ENCODE results near the gene ANKEF1. TPM values are rescaled to one million over a fixed set of nuclear protein-coding genes. Genes with fewer than 3 reads are reported as not detected.

Gene ANKEF1
- total and polyA plus RNA-seq, 10 of the 15 experiments (the other 5 are each of a cell fraction or from before 2014, with no cell fraction given): 0.04 to 3.0 (median 0.89) TPM

DNA sequence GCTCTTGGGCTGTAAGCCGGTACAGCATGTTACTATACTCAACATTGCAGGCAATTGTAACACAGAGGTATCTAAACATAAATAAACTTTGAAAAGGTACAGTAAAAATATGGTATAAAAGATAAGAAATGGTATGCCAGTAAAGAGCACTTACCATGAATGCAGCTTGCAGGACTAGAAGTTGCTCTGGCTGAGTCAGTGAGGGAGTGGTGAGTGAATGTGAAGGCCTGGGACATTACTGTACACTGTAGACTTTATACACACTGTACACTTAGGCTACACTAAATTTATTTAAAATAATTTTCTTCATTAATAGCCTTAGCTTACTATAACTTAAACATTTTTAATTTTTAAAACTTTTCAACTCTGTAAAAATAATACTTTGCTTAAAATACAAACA lies 37.8 kb upstream of the ANKEF1 start:
- ChIA-PET RAD21 (ENCODE audit: unreplicated experiment) (no interaction called here), POLR2A (no interaction called here), CTCF (interaction anchor here (1.2 kb wide), 1 partner anchor 19 kb away, joined by 3 read pairs; no protein-coding TSS in a partner anchor), SMC1A (ENCODE audit: uncharacterized antibody, unreplicated experiment) (no interaction called here)
- BruUV-seq (replicated peaks): no TSS peak
- H3K27ac ChIP-seq (ENCODE audit: control insufficient read depth, insufficient read depth): no peak overlapping the region
- WGBS (ENCODE audit: insufficient coverage, insufficient replicate concordance, low lambda C conversion rate, missing lambda C conversion rate): 85% methylated on average over 1 of the region's 1 CpG
- no peaks in the 10 kb centered on the region for H3K4me1 ChIP-seq (ENCODE audit: control insufficient read depth, insufficient read depth, low read length)
- H3K9me3 ChIP-seq (replicated peaks; ENCODE audit: control insufficient read depth, insufficient read depth, low read length): no peaks in the 10 kb centered on the region
- no peaks in the 10 kb centered on the region for H3K27me3 ChIP-seq (replicated peaks in 1 of 2; ENCODE audit: control insufficient read depth in 2 of 2, insufficient read depth in 2 of 2, low read length in 1 of 2)
- DNase-seq (ENCODE audit: low read depth, low spot score) (no peak), ATAC-seq (no peak), FAIRE-seq (no peak)
- no peak overlapping the region for H3K4me3 ChIP-seq
- no peak overlapping the region for H2AFZ ChIP-seq (ENCODE audit: control insufficient read depth, low read depth, low read length)
- intact Hi-C loops (cut with micrococcal nuclease; ENCODE audit: unreplicated experiment): no loop called here
- H3K9ac ChIP-seq (ENCODE audit: control insufficient read depth, insufficient read depth, low read length): no peak overlapping the region
- in situ Hi-C loops (cut with MboI): loop anchor here (25.0 kb wide), 1 partner anchor 1540 kb away; no protein-coding TSS in a partner anchor
- H3K79me2 ChIP-seq (ENCODE audit: control insufficient read depth, insufficient read depth, low read length): no peaks in the 10 kb centered on the region
- no peak overlapping the region for H3K4me2 ChIP-seq (ENCODE audit: control insufficient read depth, insufficient read depth)
- H3K36me3 ChIP-seq (ENCODE audit: control insufficient read depth in 2 of 2, insufficient read depth in 2 of 2, low read length in 1 of 2): no peaks in the 10 kb centered on the region
- no peaks in the 10 kb centered on the region for H4K20me1 ChIP-seq (ENCODE audit: control insufficient read depth, insufficient read depth)
- TF ChIP-seq SMARCA5 (IDR thresholded peaks at IDR 0.05): no peak

DNA sequence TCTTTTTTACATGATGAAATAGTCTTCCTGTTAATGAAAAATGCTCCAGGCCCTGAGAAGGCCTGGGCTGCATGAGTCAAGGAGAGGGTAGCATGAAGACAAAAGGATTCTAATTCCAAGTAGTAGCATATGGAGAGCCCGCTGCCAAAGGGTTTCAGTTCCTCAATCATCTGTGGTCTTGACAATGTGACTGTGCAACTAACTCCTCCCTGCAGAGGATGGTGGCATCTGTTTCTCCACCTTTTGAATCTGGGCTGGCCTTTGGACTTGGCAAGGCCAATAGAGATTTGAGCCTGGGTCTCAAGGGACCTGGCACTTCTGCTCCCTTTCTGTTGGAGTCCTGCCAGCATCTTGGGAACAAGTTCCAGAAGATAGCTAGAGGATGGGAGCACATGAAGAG lies 35.1 kb upstream of the ANKEF1 start:
- no peak overlapping the region for H2AFZ ChIP-seq (ENCODE audit: control insufficient read depth, low read depth, low read length)
- BruUV-seq (replicated peaks): no TSS peak
- CTCF ChIA-PET: interaction anchor here (0.7 to 1.7 kb wide), 2 partner anchors 20 to 77 kb away, joined by 3 read pairs; no protein-coding TSS in a partner anchor
- no peaks in the 10 kb centered on the region for H3K36me3 ChIP-seq (ENCODE audit: control insufficient read depth in 2 of 2, insufficient read depth in 2 of 2, low read length in 1 of 2)
- DNase-seq (ENCODE audit: low read depth, low spot score): no peak
- no peaks in the 10 kb centered on the region for H3K27me3 ChIP-seq (replicated peaks in 1 of 2; ENCODE audit: control insufficient read depth in 2 of 2, insufficient read depth in 2 of 2, low read length in 1 of 2)
- POLR2A ChIA-PET: interaction anchor here (0.7 kb wide), 1 partner anchor 36 kb away, joined by 6 read pairs; no protein-coding TSS in a partner anchor
- TF ChIP-seq RCOR1 (conservative IDR thresholded peaks at IDR 0.05; ENCODE audit: low read depth, low read length) (no peak), EED (IDR thresholded peaks at IDR 0.05; ENCODE audit: low read depth) (no peak), JUND (IDR thresholded peaks at IDR 0.05; ENCODE audit: low read depth, low read length) (no peak), IRF4 (IDR thresholded peaks at IDR 0.05; ENCODE audit: low read depth, low read length) (0 out of 2 replicates have a peak, but pooled peaks have one; percentile 18), NBN (IDR thresholded peaks at IDR 0.05) (no peak), RELA (IDR thresholded peaks at IDR 0.05; ENCODE audit: borderline replicate concordance, partially characterized antibody) (no peak), HDGF (IDR thresholded peaks at IDR 0.05) (no peak), SPI1 (IDR thresholded peaks at IDR 0.05; ENCODE audit: borderline replicate concordance, insufficient read depth, low read depth, low read length) (peak; percentile 89), MEF2A (IDR thresholded peaks at IDR 0.05; ENCODE audit: insufficient read depth, low read depth, low read length) (no peak), TCF3 (IDR thresholded peaks at IDR 0.05; ENCODE audit: borderline replicate concordance, insufficient read depth, low read depth, low read length) (no peak), STAT3 (IDR thresholded peaks at IDR 0.05; ENCODE audit: low read depth, low read length) (no peak), IKZF2 (IDR thresholded peaks at IDR 0.05) (peak in 1 of 2 experiments; percentile 42; a peak in 1 of 4 replicates), RAD51 (IDR thresholded peaks at IDR 0.05) (no peak)
- 0% methylated on average over 1 of the region's 1 CpG for WGBS (ENCODE audit: insufficient coverage, insufficient replicate concordance, low lambda C conversion rate, missing lambda C conversion rate)
- in situ Hi-C loops (cut with MboI) (loop anchor here (25.0 kb wide), 1 partner anchor 1538 kb away; no protein-coding TSS in a partner anchor), intact Hi-C loops (cut with micrococcal nuclease; ENCODE audit: unreplicated experiment) (no loop called here)
- H3K9me3 ChIP-seq (replicated peaks; ENCODE audit: control insufficient read depth, insufficient read depth, low read length): no peaks in the 10 kb centered on the region
- RAD21 ChIA-PET (ENCODE audit: unreplicated experiment): no interaction called here
- no peak overlapping the region for H3K4me2 ChIP-seq (ENCODE audit: control insufficient read depth, insufficient read depth)
- no peaks in the 10 kb centered on the region for H3K4me1 ChIP-seq (ENCODE audit: control insufficient read depth, insufficient read depth, low read length)
- H3K4me3 ChIP-seq: no peak overlapping the region
- H4K20me1 ChIP-seq (ENCODE audit: control insufficient read depth, insufficient read depth): no peaks in the 10 kb centered on the region
- no peak overlapping the region for H3K27ac ChIP-seq (ENCODE audit: control insufficient read depth, insufficient read depth)
- no peaks in the 10 kb centered on the region for H3K79me2 ChIP-seq (ENCODE audit: control insufficient read depth, insufficient read depth, low read length)
- FAIRE-seq: no peak
- SMC1A ChIA-PET (ENCODE audit: uncharacterized antibody, unreplicated experiment): no interaction called here
- peak; percentile 68 for ATAC-seq
- no peak overlapping the region for H3K9ac ChIP-seq (ENCODE audit: control insufficient read depth, insufficient read depth, low read length)

Data from GM12878 (cell line).